Brain microvascular endothelial cell (primary cell): ENCODE results near the gene SH3RF3.

ENCODE experiments used
- DNase-seq: peaks from one replicate; pipeline ENCODE4 v3.0.0-alpha.2; 2020
- H3K27ac ChIP-seq: fragments of 250-450 bp; sonication (Bioruptor Pico); 2 replicates; pipeline ENCODE4 v1.5.1; 2020; ENCODE audit warnings: mild to moderate bottlenecking, moderate library complexity
- H3K27me3 ChIP-seq: fragments of 250-450 bp; sonication (Bioruptor Pico); replicated peaks from 2 replicates; pipeline ENCODE4 v1.5.1; 2020; ENCODE audit warnings: mild to moderate bottlenecking
- H3K36me3 ChIP-seq: fragments of 250-450 bp; sonication (Bioruptor Pico); replicated peaks from 2 replicates; pipeline ENCODE4 v1.5.1; 2020; ENCODE audit warnings: mild to moderate bottlenecking
- H3K4me3 ChIP-seq: 2 replicates; pipeline ENCODE4 v1.5.1; 2011; ENCODE audit warnings: low read depth, mild to moderate bottlenecking, control low read depth, low read length, moderate library complexity
- in situ Hi-C: cut with HindIII; loops from 2 replicates; pipeline ENCODE4 v1.10.0; 2017; ENCODE audit warnings: low sequenced_read_pairs, low pct_ligation_motif_present
- TF ChIP-seq, protein P1 (sequence below): IDR thresholded peaks from 2 replicates; pipeline ENCODE4 v1.5.1; 2011; ENCODE audit warnings: low read depth, mild to moderate bottlenecking, moderate library complexity, low read length, control low read depth, inconsistent platforms; ENCODE audit errors: missing control alignments

Gene SH3RF3

DNA sequence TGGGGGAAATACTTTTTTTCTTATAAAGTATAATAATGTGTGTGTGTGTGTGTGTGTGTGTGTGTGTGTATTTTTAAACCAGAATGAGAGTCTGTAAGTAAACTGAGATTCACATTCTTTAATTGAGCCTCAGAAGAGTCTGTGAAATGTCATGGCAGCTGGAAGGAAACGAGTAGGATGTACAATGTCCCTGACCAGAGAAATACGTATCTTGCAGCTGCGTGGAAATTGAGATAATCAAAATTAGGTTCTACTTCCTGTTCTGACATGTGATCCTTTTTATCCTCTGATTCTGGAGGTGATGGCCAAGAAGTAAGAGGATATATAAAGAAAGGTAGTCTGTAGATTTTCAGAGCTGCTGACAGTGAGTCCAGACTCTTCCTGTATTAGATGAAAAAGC lies 50.0 kb downstream of the SH3RF3 start:
- no peaks in the 10 kb centered on the region for H3K36me3 ChIP-seq
- H3K27me3 ChIP-seq = no peaks in the 10 kb centered on the region
- H3K27ac ChIP-seq = no peak overlapping the region
- in situ Hi-C loops = no loop called here
- H3K4me3 ChIP-seq = no peak overlapping the region
- TF ChIP-seq, protein P1, sequence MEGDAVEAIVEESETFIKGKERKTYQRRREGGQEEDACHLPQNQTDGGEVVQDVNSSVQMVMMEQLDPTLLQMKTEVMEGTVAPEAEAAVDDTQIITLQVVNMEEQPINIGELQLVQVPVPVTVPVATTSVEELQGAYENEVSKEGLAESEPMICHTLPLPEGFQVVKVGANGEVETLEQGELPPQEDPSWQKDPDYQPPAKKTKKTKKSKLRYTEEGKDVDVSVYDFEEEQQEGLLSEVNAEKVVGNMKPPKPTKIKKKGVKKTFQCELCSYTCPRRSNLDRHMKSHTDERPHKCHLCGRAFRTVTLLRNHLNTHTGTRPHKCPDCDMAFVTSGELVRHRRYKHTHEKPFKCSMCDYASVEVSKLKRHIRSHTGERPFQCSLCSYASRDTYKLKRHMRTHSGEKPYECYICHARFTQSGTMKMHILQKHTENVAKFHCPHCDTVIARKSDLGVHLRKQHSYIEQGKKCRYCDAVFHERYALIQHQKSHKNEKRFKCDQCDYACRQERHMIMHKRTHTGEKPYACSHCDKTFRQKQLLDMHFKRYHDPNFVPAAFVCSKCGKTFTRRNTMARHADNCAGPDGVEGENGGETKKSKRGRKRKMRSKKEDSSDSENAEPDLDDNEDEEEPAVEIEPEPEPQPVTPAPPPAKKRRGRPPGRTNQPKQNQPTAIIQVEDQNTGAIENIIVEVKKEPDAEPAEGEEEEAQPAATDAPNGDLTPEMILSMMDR = no peak
- no peak for DNase-seq

DNA sequence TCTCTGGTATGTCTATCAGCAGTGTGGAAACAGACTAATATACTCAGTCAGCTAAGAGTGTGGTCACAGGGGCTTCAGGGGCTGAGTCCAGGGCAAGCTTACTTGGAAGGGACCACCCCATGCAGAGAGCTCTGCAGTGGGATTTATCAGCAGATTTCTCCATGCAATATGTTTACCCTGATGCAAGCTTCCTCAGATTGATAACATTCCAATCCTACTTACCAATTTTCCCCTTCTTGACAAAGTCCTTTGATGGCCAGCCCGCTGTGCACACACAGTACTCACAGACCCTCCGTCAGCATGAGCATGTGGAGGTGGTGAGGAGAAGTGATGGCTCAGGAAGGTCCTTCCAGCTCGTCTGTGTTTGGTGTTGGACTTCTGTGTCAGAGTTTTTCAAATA lies 51.8 kb downstream of the SH3RF3 start:
- no peak overlapping the region for H3K27ac ChIP-seq
- TF ChIP-seq, protein P1 = no peak
- no peaks in the 10 kb centered on the region for H3K36me3 ChIP-seq
- H3K27me3 ChIP-seq = no peaks in the 10 kb centered on the region
- no peak overlapping the region for H3K4me3 ChIP-seq
- in situ Hi-C loops = no loop called here
- DNase-seq = peak; percentile 24

DNA sequence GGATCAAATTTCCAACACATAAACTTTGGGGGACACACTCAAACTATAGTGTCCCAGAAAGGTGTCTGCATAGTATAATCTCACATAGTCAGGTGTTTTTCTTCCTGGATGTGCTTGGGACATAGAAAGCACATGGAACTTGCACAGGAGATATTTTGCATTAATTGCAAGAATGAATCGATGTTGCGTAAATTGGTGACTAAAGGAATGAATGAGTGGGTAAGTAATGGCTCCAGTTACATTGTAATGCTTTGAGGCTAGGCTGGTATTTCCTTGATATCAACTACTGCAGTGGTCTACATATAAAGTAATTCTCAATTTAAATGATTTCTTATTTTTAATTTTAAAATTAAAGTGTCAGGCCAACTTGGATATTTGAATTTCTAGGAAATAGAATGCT lies 53.4 kb downstream of the SH3RF3 start:
- in situ Hi-C loops = no loop called here

DNA sequence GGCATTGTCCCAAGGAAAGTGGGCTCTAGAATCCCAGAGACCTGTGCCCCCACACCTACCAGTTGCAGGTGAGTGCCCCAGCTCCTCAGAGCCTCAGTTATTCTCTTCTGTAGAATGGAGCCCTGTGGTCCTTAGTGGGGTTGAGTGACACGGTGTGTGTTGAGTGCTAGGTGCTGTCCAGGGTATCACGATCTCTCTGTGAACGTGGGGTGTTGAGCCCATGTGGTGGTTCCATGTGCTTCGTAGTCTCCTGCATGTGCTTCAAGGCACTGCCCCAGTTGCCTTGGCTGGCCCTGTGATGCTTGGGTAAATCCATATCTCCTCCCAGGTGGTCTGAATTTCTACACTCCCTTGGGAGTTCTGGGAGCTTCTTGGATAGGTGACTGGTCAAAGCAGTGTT lies 54.9 kb downstream of the SH3RF3 start:
- TF ChIP-seq, protein P1 = no peak
- in situ Hi-C loops = no loop called here
- DNase-seq = no peak
- no peak overlapping the region for H3K27ac ChIP-seq
- H3K36me3 ChIP-seq = no peaks in the 10 kb centered on the region
- H3K4me3 ChIP-seq = no peak overlapping the region
- H3K27me3 ChIP-seq = no peaks in the 10 kb centered on the region

More for the DNA sequence above, 53.4 kb downstream of the SH3RF3 start:
- Histone ChIP-seq H3K36me3 (no peaks in the 10 kb centered on the region), H3K4me3 (no peak overlapping the region), H3K27me3 (no peaks in the 10 kb centered on the region), H3K27ac (no peak overlapping the region)
- TF ChIP-seq, protein P1 = no peak
- DNase-seq = no peak

DNA sequence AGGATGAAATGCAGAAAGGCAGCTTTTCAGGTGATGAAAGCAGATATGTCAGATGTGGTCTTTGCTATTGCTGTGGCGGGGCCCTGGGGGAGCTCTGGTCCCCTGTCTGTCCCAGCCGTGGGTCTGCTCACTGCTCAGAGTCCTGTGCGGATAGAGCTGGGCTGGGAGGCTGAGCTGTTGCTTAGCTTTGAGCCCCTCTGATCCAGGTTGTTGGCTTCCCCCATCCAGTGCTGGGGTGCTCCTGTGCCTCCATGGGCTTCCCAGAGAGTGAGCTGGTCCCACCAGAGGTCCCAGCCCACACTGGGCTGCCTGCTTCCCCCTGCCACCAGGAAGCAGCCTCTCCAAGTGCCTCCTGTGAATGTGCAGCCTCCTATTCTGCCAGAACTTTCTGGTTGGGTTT lies 55.4 kb downstream of the SH3RF3 start:
- TF ChIP-seq, protein P1 = no peak
- Histone ChIP-seq H3K27ac (no peak overlapping the region), H3K36me3 (no peaks in the 10 kb centered on the region), H3K27me3 (no peaks in the 10 kb centered on the region), H3K4me3 (no peak overlapping the region)
- DNase-seq = no peak
- in situ Hi-C loops = no loop called here

DNA sequence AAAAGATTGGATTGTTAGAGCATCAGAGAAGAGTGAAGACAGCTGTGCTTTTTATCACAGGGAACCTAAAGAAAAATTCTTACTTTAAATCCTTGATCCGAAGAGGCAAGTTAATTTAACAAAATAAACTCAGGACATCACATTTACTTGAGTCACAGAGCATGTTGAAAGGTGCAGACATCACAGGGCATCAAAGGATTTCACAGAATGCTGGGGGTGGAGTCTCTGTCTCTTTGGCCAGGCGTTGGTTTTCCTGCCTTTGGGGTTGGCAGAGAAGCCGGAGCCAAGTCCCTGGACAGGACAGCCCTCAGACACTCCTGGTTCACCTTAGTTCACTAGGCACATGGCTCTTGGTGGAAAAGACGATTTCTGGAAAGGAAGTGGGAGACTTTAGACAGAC lies 56.3 kb downstream of the SH3RF3 start:
- no peak for DNase-seq
- TF ChIP-seq, protein P1 = no peak
- H3K4me3 ChIP-seq = no peak overlapping the region

More for the DNA sequence above, 56.3 kb downstream of the SH3RF3 start:
- Histone ChIP-seq H3K27ac (peak overlapping the region; percentile 39), H3K27me3 (no peaks in the 10 kb centered on the region), H3K36me3 (no peaks in the 10 kb centered on the region)
- in situ Hi-C loops = no loop called here
